ENCODE data around the gene HSD17B10.
"Not testable (repeated sequence)": the region's sequence is repeated elsewhere in the genome, so short reads cannot be mapped to it uniquely, and the experiment has no call there.

HSD17B10 gene

GRCh38 chrX:53433651-53434639 lies at the start of gene HSD17B10:
TSS of gene HSD17B10 (minus strand) at chrX:53434370. CDS start at chrX:53434345, 25 bp downstream.
- in situ Hi-C loops (cut with MboI; ENCODE audit: low sequenced_read_pairs) = no loop called here

GRCh38 chrX:53483416-53483815 lies 49.2 kb upstream of the HSD17B10 start:
- in situ Hi-C loops (cut with MboI; ENCODE audit: low sequenced_read_pairs) = no loop called here

- in situ Hi-C loops (cut with MboI; ENCODE audit: low sequenced_read_pairs) = no loop called here
Observed at GRCh38 chrX:53481816-53482465, 47.8 kb upstream of the HSD17B10 start.

GRCh38 chrX:53481093-53481492 lies 46.9 kb upstream of the HSD17B10 start:
- in situ Hi-C loops (cut with MboI; ENCODE audit: low sequenced_read_pairs) = no loop called here

- in situ Hi-C loops (cut with MboI; ENCODE audit: low sequenced_read_pairs) = no loop called here
Observed at GRCh38 chrX:53479301-53479700, 45.1 kb upstream of the HSD17B10 start.

GRCh38 chrX:53476371-53476770 lies 42.2 kb upstream of the HSD17B10 start:
- in situ Hi-C loops (cut with MboI; ENCODE audit: low sequenced_read_pairs) = no loop called here

- in situ Hi-C loops (cut with MboI; ENCODE audit: low sequenced_read_pairs) = no loop called here
Observed at GRCh38 chrX:53474707-53475106, 40.5 kb upstream of the HSD17B10 start.

GRCh38 chrX:53471346-53471745 lies 37.2 kb upstream of the HSD17B10 start:
- in situ Hi-C loops (cut with MboI; ENCODE audit: low sequenced_read_pairs) = no loop called here

- in situ Hi-C loops (cut with MboI; ENCODE audit: low sequenced_read_pairs) = not testable (repeated sequence)
Observed at GRCh38 chrX:53468659-53469058, 34.5 kb upstream of the HSD17B10 start.

- in situ Hi-C loops (cut with MboI; ENCODE audit: low sequenced_read_pairs) = no loop called here
Observed at GRCh38 chrX:53458082-53458481, 23.9 kb upstream of the HSD17B10 start.

GRCh38 chrX:53456254-53456653 lies 22.1 kb upstream of the HSD17B10 start:
- in situ Hi-C loops (cut with MboI; ENCODE audit: low sequenced_read_pairs) = no loop called here

- in situ Hi-C loops (cut with MboI; ENCODE audit: low sequenced_read_pairs) = no loop called here
Observed at GRCh38 chrX:53452812-53453211, 18.6 kb upstream of the HSD17B10 start.

- in situ Hi-C loops (cut with MboI; ENCODE audit: low sequenced_read_pairs) = no loop called here
Observed at GRCh38 chrX:53449632-53450031, 15.5 kb upstream of the HSD17B10 start.

- in situ Hi-C loops (cut with MboI; ENCODE audit: low sequenced_read_pairs) = no loop called here
Observed at GRCh38 chrX:53447441-53447840, 13.3 kb upstream of the HSD17B10 start.

- in situ Hi-C loops (cut with MboI; ENCODE audit: low sequenced_read_pairs) = no loop called here
Observed at GRCh38 chrX:53445977-53446376, 11.8 kb upstream of the HSD17B10 start.

- in situ Hi-C loops (cut with MboI; ENCODE audit: low sequenced_read_pairs) = no loop called here
Observed at GRCh38 chrX:53442322-53442631, 8.1 kb upstream of the HSD17B10 start.

- in situ Hi-C loops (cut with MboI; ENCODE audit: low sequenced_read_pairs) = no loop called here
Observed at GRCh38 chrX:53441531-53442321, 7.6 kb upstream of the HSD17B10 start.

- in situ Hi-C loops (cut with MboI; ENCODE audit: low sequenced_read_pairs) = no loop called here
Observed at GRCh38 chrX:53440621-53441517, 6.7 kb upstream of the HSD17B10 start.

GRCh38 chrX:53440101-53440500 lies 5.9 kb upstream of the HSD17B10 start:
- in situ Hi-C loops (cut with MboI; ENCODE audit: low sequenced_read_pairs) = no loop called here

- in situ Hi-C loops (cut with MboI; ENCODE audit: low sequenced_read_pairs) = no loop called here
Observed at GRCh38 chrX:53438832-53439230, 4.7 kb upstream of the HSD17B10 start.
